WTC11 (cell line): ENCODE results near the gene JUND.

Experiments used
- NR3C1 ChIP-seq: sonication (generic); formaldehyde crosslinking; conservative IDR thresholded peaks from 2 replicates; pipeline ENCODE4 v1.8.1; 2023; ENCODE audit warnings: low read depth, mild to moderate bottlenecking, missing genetic modification reagents
- TF ChIP-seq, protein P1 (sequence below): fragments of 200-600 bp; IDR thresholded peaks from 2 replicates; pipeline ENCODE4 v1.8.0; 2022; ENCODE audit warnings: antibody characterized with exemption

GRCh38 chr19:18252370-18252717 lies 29.1 kb downstream of the JUND start:
- TF ChIP-seq, protein P1, sequence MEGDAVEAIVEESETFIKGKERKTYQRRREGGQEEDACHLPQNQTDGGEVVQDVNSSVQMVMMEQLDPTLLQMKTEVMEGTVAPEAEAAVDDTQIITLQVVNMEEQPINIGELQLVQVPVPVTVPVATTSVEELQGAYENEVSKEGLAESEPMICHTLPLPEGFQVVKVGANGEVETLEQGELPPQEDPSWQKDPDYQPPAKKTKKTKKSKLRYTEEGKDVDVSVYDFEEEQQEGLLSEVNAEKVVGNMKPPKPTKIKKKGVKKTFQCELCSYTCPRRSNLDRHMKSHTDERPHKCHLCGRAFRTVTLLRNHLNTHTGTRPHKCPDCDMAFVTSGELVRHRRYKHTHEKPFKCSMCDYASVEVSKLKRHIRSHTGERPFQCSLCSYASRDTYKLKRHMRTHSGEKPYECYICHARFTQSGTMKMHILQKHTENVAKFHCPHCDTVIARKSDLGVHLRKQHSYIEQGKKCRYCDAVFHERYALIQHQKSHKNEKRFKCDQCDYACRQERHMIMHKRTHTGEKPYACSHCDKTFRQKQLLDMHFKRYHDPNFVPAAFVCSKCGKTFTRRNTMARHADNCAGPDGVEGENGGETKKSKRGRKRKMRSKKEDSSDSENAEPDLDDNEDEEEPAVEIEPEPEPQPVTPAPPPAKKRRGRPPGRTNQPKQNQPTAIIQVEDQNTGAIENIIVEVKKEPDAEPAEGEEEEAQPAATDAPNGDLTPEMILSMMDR = no peak
- no peak for TF ChIP-seq NR3C1 (CRISPR knock-in tag)
